ENCODE data around the gene MOB2. TPM values are rescaled to one million over a fixed set of nuclear protein-coding genes. Genes with fewer than 3 reads are reported as not detected.

MOB2 gene
- total RNA-seq, 1 donor = 54.9 TPM

DNA sequence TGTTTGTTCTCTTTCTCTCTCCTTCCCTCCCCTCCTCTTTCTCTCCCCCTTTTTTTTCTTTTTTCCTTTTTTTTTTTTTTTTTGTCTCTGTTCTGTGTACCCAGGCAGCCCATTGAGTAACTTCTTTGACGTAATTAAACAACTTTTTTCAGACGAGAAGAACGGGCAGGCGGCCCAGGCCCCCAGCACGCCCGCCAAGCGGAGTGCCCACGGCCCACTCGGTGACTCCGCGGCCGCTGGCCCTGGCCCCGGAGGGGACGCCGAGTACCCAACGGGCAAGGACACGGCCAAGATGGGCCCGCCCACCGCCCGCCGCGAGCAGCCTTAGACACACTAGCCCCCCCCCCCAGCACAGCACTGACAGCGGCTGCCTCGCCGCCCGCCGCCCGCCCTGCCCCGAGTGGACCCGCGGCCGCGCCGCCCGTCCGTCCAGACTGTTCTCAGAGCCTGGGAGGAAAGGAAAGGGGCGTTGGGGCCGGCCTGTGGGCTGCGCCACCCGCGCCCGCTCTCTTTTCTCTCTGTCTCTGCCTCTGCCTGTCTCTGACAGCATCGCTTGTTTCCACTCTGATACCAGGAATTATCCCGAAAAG is 26.1 kb downstream of the MOB2 start:
- no peak for DNase-seq (ENCODE audit: low read depth in 2 of 3, low spot score in 2 of 3)

DNA sequence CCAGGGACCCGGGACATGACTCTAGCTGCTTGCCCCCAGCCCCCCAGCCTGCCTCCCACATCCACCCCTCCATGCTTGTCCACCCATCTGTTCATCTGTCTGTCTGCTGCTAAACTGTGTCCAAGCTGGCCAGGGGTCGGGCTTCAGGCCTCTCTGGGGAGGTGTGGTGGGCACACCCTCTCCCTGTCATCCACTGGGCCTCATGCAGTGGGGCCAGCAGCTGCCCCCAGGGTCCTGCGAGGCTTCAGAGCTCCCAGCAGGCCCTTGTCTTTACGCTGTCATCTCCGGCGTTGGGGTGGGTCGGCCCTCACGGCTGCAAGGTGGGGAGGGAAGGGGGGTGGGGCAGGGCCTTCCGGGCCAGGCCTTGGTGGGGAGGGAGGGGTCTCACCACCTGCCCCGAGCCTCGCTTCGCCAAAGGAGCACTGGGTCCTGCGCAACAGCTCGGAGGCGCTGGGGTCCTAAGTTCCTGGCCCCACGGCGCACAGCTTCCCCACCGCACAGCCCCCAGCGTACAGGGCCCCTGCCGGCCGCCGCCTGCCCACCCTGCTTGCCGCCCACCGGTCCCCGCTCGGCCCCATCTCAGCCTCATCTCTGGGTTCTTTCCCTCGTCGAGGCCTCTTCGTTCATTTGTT is 26.7 kb downstream of the MOB2 start:
- DNase-seq (ENCODE audit: low read depth in 2 of 3, low spot score in 2 of 3) = no peak

DNA sequence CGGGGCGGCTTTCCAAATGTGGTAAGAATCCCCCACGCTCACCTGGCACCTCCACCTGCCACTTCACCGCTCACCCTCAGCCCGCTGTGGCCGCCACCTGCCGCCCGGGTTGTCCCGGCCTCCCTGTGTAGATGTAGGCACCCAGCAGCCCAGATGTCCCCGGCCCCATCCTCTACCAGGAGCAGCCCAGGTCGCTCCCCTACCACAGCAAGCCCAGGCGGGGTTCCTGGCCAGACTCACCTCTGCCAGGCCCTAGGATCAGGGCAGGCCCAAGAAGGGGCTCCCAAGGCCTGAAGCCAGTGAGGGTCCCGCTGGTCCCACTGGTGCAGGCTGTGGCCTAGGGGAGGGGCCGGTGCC is 27.4 kb downstream of the MOB2 start:
- no peak for DNase-seq (ENCODE audit: low read depth in 2 of 3, low spot score in 2 of 3)

DNA sequence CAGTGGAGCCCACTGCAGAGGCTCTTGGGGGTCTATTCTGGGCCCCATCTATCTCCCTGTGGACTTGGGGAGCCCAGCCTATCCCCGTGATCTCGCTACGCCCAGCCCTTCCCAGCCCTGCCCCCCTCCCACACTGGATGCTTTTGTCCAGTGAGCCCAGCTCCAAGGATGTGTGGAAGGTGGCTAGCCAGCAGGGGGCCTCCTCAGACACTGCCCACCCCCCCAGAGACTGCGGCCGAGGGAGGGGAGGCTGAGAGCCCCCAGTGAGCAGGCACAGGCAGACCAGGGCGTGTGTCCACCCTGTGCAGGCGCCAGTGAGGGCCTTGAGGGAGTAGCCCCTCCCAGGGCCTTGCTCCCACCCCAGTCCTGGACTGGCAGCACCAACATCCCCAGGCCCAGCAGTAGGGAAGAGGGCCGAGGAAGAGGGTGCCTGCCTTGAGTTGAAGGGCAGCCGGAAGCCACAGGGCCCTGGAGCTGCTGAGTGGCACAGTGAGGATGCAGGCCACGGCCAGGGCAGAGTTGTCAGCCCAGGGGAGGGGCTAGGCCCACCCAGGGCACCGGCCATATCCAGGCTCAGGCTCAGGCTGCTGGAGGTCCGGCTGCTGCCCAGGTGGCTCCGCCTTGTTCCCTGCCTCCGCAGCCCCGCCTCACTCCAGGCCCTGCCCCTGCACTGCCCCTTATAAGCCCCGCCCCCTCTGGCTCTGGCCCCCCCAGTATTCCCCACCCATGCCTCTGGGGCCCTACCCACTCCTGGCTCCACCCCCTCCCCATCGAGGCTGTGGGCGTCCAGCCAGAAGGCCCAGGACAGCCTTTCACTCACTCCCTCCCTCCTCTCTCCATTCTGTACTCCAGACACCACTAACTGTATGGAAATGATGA is 28.0 kb downstream of the MOB2 start:
- no peak for DNase-seq (ENCODE audit: low read depth in 2 of 3, low spot score in 2 of 3)

DNA sequence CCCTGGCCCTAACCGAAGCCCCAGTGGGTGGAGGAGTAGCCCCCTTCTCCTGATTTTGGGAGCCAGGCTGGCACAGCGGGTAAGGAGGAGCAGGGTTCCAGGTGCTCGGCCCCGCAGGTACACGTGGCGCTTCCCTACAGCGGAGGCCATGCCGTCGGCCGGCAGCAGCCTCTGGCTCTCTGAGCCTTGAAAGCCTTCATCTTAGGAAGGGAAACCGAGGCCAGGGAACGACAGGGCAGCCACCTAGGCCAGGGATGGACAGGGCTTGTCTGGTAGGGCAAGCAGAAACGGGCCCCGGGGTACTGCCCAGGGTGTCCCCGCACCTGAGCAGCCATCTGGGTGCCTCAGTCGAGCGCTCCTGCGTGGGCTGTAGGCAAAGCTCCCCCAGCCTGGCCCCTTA is 28.7 kb downstream of the MOB2 start:
- no peak for DNase-seq (ENCODE audit: low read depth in 2 of 3, low spot score in 2 of 3)

- no peak for DNase-seq (ENCODE audit: low read depth in 2 of 3, low spot score in 2 of 3)
These were observed 29.3 kb downstream of the MOB2 start for GRCh38 chr11:1457326-1457680.

DNA sequence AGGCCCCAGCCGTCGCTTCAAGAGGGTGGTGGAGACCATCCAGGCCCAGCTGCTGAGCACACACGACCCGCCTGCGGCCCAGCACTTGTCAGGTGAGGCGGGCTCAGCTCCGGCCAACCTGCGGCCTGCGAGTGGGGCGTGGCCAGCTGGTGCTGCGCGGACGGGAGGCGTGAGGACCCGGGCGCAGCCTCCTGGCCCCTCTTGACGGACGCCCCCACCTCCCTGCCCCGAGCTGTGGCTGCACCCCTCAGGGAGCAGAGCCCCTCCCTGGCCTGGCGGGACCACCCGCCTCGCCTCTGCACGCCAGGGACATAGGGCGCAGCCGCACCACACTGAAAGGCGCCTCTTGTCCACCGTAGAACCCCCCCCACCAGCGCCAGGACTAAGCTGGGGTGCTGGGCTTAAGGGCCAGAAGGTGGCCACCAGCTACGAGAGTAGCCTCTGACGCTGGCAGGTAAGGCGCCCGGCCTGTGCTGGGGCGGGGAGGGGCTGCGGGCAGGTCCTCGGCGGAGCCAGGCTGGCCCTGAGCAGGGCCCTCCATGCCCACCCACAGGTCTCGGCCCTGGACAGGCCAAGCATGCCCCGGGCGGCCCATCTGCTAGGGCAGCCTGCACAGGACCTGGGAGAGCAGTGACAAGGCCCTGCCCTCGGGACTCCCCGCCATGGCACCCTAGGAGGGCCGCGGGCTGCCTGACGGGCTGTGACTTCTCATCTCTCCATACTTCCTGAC is 29.8 kb downstream of the MOB2 start:
- no peak for DNase-seq (ENCODE audit: low read depth in 2 of 3, low spot score in 2 of 3)

- DNase-seq (ENCODE audit: low read depth in 2 of 3, low spot score in 2 of 3) = no peak
These were observed 30.4 kb downstream of the MOB2 start for GRCh38 chr11:1456176-1456575.

DNA sequence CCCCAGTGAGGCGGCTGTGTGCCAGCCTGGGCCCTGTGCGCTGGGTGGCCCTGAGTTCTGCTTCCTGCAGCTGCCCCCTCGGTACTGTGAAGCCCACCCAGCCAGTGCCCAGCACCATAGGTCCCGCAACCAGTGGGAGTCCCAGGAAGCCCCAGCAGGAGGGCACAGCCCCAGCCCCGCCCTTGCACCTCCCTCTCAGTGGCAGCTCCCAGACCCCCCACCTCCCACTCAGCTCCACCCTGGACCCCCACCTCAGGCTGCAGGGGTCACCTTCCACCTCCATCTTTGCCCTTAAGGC is 30.9 kb downstream of the MOB2 start:
- no peak for DNase-seq (ENCODE audit: low read depth in 2 of 3, low spot score in 2 of 3)

DNA sequence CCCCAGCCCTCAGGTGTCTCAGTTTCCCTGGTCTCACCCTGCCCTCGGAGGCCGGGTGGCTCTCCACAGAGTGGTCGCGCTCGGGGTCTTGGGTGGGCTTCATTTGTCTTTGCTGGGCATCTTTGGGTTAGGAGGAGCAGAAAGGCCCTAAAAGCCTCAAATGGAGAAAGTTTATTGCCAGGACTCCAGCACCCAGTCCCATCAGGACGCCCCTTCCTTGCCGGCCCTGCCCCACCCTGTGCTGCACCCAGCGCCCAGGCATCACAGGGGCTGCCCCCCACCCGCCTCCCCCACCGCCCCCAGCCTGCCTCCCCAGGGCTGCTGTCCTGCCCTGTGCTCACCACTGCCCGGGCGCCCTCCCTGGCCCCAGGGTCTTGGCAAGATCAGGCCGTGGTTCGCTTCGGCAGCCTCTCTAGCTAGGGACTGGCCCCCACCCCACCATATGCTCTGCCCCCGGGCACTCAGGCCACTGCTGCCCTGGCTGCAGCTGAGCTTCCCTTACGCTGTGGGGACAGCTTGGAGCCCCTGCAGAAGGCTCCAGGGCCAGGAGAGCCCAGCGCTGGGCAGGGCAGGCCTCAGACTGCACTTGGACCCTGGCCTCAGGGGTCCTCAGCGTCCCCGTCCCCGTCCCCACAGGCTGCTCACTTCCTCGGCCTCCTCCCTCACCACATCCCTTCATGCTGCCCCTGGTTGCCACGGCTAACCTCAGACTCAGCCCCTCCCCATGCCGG is 31.4 kb downstream of the MOB2 start:
- no peak for DNase-seq (ENCODE audit: low read depth in 2 of 3, low spot score in 2 of 3)

GRCh38 chr11:1454576-1454975 is 32.0 kb downstream of the MOB2 start:
- DNase-seq (ENCODE audit: low read depth in 2 of 3, low spot score in 2 of 3) = no peak

- DNase-seq (ENCODE audit: low read depth in 2 of 3, low spot score in 2 of 3) = peak in 2 of 3 donors; percentile 18 to 29
These were observed 33.0 kb downstream of the MOB2 start for GRCh38 chr11:1453611-1454034.

GRCh38 chr11:1452744-1453143 is 33.8 kb downstream of the MOB2 start:
- no peak for DNase-seq (ENCODE audit: low read depth in 2 of 3, low spot score in 2 of 3)

DNA sequence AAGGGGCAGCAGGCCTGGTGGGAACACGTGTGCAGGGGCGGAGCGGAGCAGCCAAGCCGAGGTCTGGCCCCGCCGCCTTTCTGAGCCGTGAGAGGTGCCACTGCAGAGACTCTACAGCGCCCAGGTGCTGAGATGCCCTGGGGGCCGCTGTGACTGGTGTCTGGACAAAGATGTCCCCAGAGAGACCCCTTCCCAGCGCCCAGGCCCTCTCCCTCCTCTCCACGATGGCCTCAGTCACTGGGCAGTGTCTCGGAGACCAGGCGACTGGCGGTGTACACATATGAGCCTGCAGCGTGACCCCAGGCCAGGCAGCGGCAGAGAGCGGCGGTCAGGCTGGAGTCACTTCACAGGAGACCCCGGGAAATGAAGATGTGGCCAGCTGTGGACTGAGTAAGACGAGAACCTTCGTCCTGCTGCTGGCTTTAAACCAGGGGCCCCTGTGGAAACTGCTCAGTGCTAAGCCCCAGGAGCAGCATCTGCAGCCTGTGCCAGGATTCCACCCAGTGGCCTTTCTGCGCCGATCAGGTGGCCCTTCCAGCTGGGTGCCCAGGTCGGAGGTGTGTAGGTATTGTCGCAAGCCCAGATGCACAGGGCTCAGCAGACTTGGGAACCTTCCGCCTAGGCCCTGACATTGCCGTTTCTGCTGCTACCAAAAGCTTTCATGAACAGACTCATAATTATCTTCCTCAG is 34.7 kb downstream of the MOB2 start:
- no peak for DNase-seq (ENCODE audit: low read depth in 2 of 3, low spot score in 2 of 3)

DNA sequence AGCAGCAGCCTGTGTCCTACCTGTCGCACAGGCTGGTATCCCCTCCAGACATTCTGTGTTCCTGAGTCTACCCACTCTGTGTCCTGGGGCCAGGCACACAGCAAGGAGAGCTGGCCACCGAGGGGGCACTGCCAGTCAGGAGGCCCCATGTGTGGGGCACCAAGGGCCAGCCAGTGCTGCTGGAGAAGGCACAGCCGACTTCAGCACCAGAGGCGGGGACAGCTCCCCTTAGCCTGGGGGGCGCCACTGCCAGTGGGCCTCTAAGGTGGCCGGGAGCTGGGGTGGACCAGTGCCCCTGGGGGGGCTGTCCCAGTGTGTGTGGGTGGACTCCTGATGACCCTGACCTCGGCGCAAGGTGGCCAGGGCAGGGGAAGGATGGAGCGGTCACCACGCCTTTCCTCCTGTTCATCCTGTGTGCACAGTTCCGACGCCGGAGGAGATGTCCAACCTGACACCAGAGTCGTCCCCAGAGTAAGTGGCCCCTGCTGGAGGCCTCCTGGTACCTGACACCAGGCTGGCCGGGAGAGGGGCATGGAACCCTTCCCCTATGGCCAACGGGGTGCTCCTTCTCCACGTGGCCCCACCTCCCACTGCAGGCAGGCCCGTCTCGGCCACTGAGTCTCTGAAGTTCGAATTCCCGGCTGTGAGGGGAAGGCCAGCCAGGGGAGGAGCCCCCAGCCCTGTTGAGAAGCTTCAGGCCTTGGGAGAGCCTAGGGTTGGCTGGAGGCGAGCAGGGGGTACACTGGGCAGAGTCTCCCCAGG is 35.4 kb downstream of the MOB2 start:
- peak in 1 of 3 donors; percentile 16 for DNase-seq (ENCODE audit: low read depth in 2 of 3, low spot score in 2 of 3)

GRCh38 chr11:1450344-1450875 is 36.2 kb downstream of the MOB2 start:
- DNase-seq (ENCODE audit: low read depth in 2 of 3, low spot score in 2 of 3) = no peak

GRCh38 chr11:1449490-1450243 is 36.9 kb downstream of the MOB2 start:
- DNase-seq (ENCODE audit: low read depth in 2 of 3, low spot score in 2 of 3) = no peak

DNA sequence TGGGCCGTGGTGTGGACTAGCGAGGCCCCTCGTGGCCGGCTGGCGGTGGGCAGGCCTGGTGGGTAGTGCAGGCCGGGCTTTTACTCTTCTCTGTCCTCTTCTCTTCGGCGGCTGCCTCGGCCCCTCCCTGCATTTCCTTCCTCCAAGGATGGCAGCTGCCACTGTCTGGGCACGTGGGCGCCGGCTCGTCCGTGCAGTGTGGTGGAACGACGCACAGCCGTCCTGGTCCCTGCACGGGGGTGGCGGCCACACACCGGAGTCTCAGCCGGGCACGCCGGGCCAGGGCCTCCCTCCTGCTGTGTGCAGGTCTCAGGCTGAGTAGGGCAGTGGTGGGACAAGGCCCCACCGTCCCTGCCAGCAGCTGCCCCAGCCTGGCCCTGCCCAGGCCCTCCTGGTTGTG is 37.7 kb downstream of the MOB2 start:
- DNase-seq (ENCODE audit: low read depth in 2 of 3, low spot score in 2 of 3) = no peak
